ENCODE results near the gene CT47C1. TPM values are rescaled to one million over a fixed set of nuclear protein-coding genes. Genes with fewer than 3 reads are reported as not detected.

CT47C1 gene
- total and polyA plus RNA-seq, 2 of the 13 experiments (the other 11 are each of a cell fraction or from before 2014, with no cell fraction given), result not detected

DNA sequence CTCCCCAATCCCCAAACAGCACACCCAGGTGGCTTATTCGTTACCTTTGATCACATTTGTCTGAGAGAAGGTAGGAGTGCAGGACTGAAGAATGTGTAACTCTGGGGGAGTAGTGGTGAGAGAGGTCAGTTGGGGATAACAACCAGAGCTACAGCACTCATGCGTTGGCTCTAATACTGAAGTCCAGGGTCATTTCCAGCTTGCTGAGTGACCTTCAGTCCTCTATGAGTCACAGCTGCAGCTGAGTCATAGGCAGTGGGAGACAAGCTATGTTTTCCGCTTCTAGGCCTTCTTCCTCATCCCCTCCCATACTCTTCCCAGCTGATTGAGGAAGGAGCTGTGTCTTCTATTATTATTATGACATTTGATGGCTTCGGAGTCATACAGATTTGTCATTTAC, 31.6 kb upstream of the CT47C1 start (continued):
- TF ChIP-seq, protein P1, sequence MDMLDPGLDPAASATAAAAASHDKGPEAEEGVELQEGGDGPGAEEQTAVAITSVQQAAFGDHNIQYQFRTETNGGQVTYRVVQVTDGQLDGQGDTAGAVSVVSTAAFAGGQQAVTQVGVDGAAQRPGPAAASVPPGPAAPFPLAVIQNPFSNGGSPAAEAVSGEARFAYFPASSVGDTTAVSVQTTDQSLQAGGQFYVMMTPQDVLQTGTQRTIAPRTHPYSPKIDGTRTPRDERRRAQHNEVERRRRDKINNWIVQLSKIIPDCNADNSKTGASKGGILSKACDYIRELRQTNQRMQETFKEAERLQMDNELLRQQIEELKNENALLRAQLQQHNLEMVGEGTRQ (IDR thresholded peaks at IDR 0.05; ENCODE audit: low read depth, low read length), result no peak
- TF ChIP-seq, protein P1 (CRISPR knock-in tag; IDR thresholded peaks at IDR 0.05; ENCODE audit: borderline replicate concordance), result no peak
- no peak for TF ChIP-seq ZNF775 (CRISPR knock-in tag; IDR thresholded peaks at IDR 0.05; ENCODE audit: borderline replicate concordance)
- TF ChIP-seq, protein P2, sequence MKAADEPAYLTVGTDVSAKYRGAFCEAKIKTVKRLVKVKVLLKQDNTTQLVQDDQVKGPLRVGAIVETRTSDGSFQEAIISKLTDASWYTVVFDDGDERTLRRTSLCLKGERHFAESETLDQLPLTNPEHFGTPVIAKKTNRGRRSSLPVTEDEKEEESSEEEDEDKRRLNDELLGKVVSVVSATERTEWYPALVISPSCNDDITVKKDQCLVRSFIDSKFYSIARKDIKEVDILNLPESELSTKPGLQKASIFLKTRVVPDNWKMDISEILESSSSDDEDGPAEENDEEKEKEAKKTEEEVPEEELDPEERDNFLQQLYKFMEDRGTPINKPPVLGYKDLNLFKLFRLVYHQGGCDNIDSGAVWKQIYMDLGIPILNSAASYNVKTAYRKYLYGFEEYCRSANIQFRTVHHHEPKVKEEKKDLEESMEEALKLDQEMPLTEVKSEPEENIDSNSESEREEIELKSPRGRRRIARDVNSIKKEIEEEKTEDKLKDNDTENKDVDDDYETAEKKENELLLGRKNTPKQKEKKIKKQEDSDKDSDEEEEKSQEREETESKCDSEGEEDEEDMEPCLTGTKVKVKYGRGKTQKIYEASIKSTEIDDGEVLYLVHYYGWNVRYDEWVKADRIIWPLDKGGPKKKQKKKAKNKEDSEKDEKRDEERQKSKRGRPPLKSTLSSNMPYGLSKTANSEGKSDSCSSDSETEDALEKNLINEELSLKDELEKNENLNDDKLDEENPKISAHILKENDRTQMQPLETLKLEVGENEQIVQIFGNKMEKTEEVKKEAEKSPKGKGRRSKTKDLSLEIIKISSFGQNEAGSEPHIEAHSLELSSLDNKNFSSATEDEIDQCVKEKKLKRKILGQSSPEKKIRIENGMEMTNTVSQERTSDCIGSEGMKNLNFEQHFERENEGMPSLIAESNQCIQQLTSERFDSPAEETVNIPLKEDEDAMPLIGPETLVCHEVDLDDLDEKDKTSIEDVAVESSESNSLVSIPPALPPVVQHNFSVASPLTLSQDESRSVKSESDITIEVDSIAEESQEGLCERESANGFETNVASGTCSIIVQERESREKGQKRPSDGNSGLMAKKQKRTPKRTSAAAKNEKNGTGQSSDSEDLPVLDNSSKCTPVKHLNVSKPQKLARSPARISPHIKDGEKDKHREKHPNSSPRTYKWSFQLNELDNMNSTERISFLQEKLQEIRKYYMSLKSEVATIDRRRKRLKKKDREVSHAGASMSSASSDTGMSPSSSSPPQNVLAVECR (CRISPR knock-in tag; IDR thresholded peaks at IDR 0.05; ENCODE audit: borderline replicate concordance), result no peak
- TF ChIP-seq ELF4 (CRISPR knock-in tag; IDR thresholded peaks at IDR 0.05; ENCODE audit: borderline replicate concordance), result no peak
- TF ChIP-seq ZNF557 (CRISPR knock-in tag; IDR thresholded peaks at IDR 0.05), result no peak
- TF ChIP-seq, protein P3, sequence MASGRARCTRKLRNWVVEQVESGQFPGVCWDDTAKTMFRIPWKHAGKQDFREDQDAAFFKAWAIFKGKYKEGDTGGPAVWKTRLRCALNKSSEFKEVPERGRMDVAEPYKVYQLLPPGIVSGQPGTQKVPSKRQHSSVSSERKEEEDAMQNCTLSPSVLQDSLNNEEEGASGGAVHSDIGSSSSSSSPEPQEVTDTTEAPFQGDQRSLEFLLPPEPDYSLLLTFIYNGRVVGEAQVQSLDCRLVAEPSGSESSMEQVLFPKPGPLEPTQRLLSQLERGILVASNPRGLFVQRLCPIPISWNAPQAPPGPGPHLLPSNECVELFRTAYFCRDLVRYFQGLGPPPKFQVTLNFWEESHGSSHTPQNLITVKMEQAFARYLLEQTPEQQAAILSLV (CRISPR knock-in tag; IDR thresholded peaks at IDR 0.05; ENCODE audit: borderline replicate concordance), result no peak
- no peak for TF ChIP-seq XRCC5 (optimal IDR thresholded peaks at IDR 0.05; ENCODE audit: low read length)
- TF ChIP-seq GPN1 (CRISPR knock-in tag; IDR thresholded peaks at IDR 0.05; ENCODE audit: borderline replicate concordance), result no peak
- TF ChIP-seq, protein P4, sequence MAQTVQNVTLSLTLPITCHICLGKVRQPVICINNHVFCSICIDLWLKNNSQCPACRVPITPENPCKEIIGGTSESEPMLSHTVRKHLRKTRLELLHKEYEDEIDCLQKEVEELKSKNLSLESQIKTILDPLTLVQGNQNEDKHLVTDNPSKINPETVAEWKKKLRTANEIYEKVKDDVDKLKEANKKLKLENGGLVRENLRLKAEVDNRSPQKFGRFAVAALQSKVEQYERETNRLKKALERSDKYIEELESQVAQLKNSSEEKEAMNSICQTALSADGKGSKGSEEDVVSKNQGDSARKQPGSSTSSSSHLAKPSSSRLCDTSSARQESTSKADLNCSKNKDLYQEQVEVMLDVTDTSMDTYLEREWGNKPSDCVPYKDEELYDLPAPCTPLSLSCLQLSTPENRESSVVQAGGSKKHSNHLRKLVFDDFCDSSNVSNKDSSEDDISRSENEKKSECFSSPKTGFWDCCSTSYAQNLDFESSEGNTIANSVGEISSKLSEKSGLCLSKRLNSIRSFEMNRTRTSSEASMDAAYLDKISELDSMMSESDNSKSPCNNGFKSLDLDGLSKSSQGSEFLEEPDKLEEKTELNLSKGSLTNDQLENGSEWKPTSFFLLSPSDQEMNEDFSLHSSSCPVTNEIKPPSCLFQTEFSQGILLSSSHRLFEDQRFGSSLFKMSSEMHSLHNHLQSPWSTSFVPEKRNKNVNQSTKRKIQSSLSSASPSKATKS (CRISPR knock-in tag; IDR thresholded peaks at IDR 0.05), result no peak
- no peak for TF ChIP-seq ZNF720 (CRISPR knock-in tag; IDR thresholded peaks at IDR 0.05)
- TF ChIP-seq, protein P5, sequence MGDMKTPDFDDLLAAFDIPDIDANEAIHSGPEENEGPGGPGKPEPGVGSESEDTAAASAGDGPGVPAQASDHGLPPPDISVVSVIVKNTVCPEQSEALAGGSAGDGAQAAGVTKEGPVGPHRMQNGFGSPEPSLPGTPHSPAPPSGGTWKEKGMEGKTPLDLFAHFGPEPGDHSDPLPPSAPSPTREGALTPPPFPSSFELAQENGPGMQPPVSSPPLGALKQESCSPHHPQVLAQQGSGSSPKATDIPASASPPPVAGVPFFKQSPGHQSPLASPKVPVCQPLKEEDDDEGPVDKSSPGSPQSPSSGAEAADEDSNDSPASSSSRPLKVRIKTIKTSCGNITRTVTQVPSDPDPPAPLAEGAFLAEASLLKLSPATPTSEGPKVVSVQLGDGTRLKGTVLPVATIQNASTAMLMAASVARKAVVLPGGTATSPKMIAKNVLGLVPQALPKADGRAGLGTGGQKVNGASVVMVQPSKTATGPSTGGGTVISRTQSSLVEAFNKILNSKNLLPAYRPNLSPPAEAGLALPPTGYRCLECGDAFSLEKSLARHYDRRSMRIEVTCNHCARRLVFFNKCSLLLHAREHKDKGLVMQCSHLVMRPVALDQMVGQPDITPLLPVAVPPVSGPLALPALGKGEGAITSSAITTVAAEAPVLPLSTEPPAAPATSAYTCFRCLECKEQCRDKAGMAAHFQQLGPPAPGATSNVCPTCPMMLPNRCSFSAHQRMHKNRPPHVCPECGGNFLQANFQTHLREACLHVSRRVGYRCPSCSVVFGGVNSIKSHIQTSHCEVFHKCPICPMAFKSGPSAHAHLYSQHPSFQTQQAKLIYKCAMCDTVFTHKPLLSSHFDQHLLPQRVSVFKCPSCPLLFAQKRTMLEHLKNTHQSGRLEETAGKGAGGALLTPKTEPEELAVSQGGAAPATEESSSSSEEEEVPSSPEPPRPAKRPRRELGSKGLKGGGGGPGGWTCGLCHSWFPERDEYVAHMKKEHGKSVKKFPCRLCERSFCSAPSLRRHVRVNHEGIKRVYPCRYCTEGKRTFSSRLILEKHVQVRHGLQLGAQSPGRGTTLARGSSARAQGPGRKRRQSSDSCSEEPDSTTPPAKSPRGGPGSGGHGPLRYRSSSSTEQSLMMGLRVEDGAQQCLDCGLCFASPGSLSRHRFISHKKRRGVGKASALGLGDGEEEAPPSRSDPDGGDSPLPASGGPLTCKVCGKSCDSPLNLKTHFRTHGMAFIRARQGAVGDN (CRISPR knock-in tag; IDR thresholded peaks at IDR 0.05), result no peak
- no peak for TF ChIP-seq SP140L (CRISPR knock-in tag; IDR thresholded peaks at IDR 0.05; ENCODE audit: borderline replicate concordance)

Measured in HepG2 (cell line).